ENCODE measurements around the gene FSD2. TPM values are rescaled to one million over a fixed set of nuclear protein-coding genes. Genes with fewer than 3 reads are reported as not detected.
A peak's percentile ranks its signal among the peaks of the same experiment; 100 is the strongest.
"Not testable (repeated sequence)": the region's sequence is repeated elsewhere in the genome, so short reads cannot be mapped to it uniquely, and the experiment has no call there.

FSD2 gene
- total RNA-seq, 1 experiment from 2014 or later = 0.03 TPM

- Histone ChIP-seq H3K36me3 (replicated peaks; ENCODE audit: control insufficient read depth, insufficient read depth, low read length) (peaks cover 5% of the 10 kb centered on the region), H3K27me3 (ENCODE audit: control insufficient read depth, insufficient read depth, low read length) (no peaks in the 10 kb centered on the region), H3K4me3 (ENCODE audit: insufficient read depth, low read depth, low read length) (no peak overlapping the region)
- no peak for DNase-seq
Observed at GRCh38 chr15:82838096-82838735, 32.3 kb upstream of the FSD2 start.

- DNase-seq = no peak
- Histone ChIP-seq H3K36me3 (replicated peaks; ENCODE audit: control insufficient read depth, insufficient read depth, low read length) (peaks cover 13% of the 10 kb centered on the region), H3K27me3 (ENCODE audit: control insufficient read depth, insufficient read depth, low read length) (no peaks in the 10 kb centered on the region), H3K4me3 (ENCODE audit: insufficient read depth, low read depth, low read length) (no peak overlapping the region)
Observed at GRCh38 chr15:82835391-82835917, 29.6 kb upstream of the FSD2 start.

GRCh38 chr15:82833362-82833682 is 27.5 kb upstream of the FSD2 start:
- peaks cover 15% of the 10 kb centered on the region for H3K36me3 ChIP-seq (replicated peaks; ENCODE audit: control insufficient read depth, insufficient read depth, low read length)
- no peaks in the 10 kb centered on the region for H3K27me3 ChIP-seq (ENCODE audit: control insufficient read depth, insufficient read depth, low read length)
- no peak overlapping the region for H3K4me3 ChIP-seq (ENCODE audit: insufficient read depth, low read depth, low read length)
- DNase-seq = peak; percentile 4

GRCh38 chr15:82832601-82833361 is 26.9 kb upstream of the FSD2 start:
- Histone ChIP-seq H3K36me3 (replicated peaks; ENCODE audit: control insufficient read depth, insufficient read depth, low read length) (peaks cover 16% of the 10 kb centered on the region), H3K4me3 (ENCODE audit: insufficient read depth, low read depth, low read length) (no peak overlapping the region), H3K27me3 (ENCODE audit: control insufficient read depth, insufficient read depth, low read length) (no peaks in the 10 kb centered on the region)
- DNase-seq = peak; percentile 33

GRCh38 chr15:82831894-82832600 is 26.2 kb upstream of the FSD2 start:
- Histone ChIP-seq H3K4me3 (ENCODE audit: insufficient read depth, low read depth, low read length) (no peak overlapping the region), H3K27me3 (ENCODE audit: control insufficient read depth, insufficient read depth, low read length) (no peaks in the 10 kb centered on the region), H3K36me3 (replicated peaks; ENCODE audit: control insufficient read depth, insufficient read depth, low read length) (peaks cover 16% of the 10 kb centered on the region)
- DNase-seq = peak; percentile 8

GRCh38 chr15:82830427-82831173 is 24.7 kb upstream of the FSD2 start:
- no peaks in the 10 kb centered on the region for H3K27me3 ChIP-seq (ENCODE audit: control insufficient read depth, insufficient read depth, low read length)
- H3K36me3 ChIP-seq (replicated peaks; ENCODE audit: control insufficient read depth, insufficient read depth, low read length) = peaks cover 16% of the 10 kb centered on the region
- DNase-seq = peak; percentile 21
- H3K4me3 ChIP-seq (ENCODE audit: insufficient read depth, low read depth, low read length) = no peak overlapping the region

- H3K27me3 ChIP-seq (ENCODE audit: control insufficient read depth, insufficient read depth, low read length) = no peaks in the 10 kb centered on the region
- DNase-seq = peak; percentile 4
- H3K4me3 ChIP-seq (ENCODE audit: insufficient read depth, low read depth, low read length) = no peak overlapping the region
- peaks cover 14% of the 10 kb centered on the region for H3K36me3 ChIP-seq (replicated peaks; ENCODE audit: control insufficient read depth, insufficient read depth, low read length)
Observed at GRCh38 chr15:82829234-82829633, 23.4 kb upstream of the FSD2 start.

- H3K36me3 ChIP-seq (replicated peaks; ENCODE audit: control insufficient read depth, insufficient read depth, low read length) = peaks cover 11% of the 10 kb centered on the region
- H3K4me3 ChIP-seq (ENCODE audit: insufficient read depth, low read depth, low read length) = no peak overlapping the region
- H3K27me3 ChIP-seq (ENCODE audit: control insufficient read depth, insufficient read depth, low read length) = no peaks in the 10 kb centered on the region
- DNase-seq = no peak
Observed at GRCh38 chr15:82828075-82828474, 22.2 kb upstream of the FSD2 start.

GRCh38 chr15:82823049-82823448 is 17.2 kb upstream of the FSD2 start:
- Histone ChIP-seq H3K4me3 (ENCODE audit: insufficient read depth, low read depth, low read length) (no peak overlapping the region), H3K36me3 (replicated peaks; ENCODE audit: control insufficient read depth, insufficient read depth, low read length) (peaks cover 4% of the 10 kb centered on the region), H3K27me3 (ENCODE audit: control insufficient read depth, insufficient read depth, low read length) (no peaks in the 10 kb centered on the region)
- no peak for DNase-seq

GRCh38 chr15:82821851-82822250 is 16.0 kb upstream of the FSD2 start:
- DNase-seq; H3K4me3 ChIP-seq (ENCODE audit: insufficient read depth, low read depth, low read length); H3K36me3 ChIP-seq (replicated peaks; ENCODE audit: control insufficient read depth, insufficient read depth, low read length); H3K27me3 ChIP-seq (ENCODE audit: control insufficient read depth, insufficient read depth, low read length): not testable (repeated sequence)

GRCh38 chr15:82821396-82821795 is 15.5 kb upstream of the FSD2 start:
- not testable (repeated sequence) for DNase-seq; H3K4me3 ChIP-seq (ENCODE audit: insufficient read depth, low read depth, low read length); H3K27me3 ChIP-seq (ENCODE audit: control insufficient read depth, insufficient read depth, low read length); H3K36me3 ChIP-seq (replicated peaks; ENCODE audit: control insufficient read depth, insufficient read depth, low read length)

- Histone ChIP-seq H3K36me3 (replicated peaks; ENCODE audit: control insufficient read depth, insufficient read depth, low read length) (peaks cover 4% of the 10 kb centered on the region), H3K27me3 (ENCODE audit: control insufficient read depth, insufficient read depth, low read length) (no peaks in the 10 kb centered on the region), H3K4me3 (ENCODE audit: insufficient read depth, low read depth, low read length) (no peak overlapping the region)
- DNase-seq = no peak
Observed at GRCh38 chr15:82820128-82820527, 14.3 kb upstream of the FSD2 start.

- DNase-seq = no peak
- Histone ChIP-seq H3K27me3 (ENCODE audit: control insufficient read depth, insufficient read depth, low read length) (no peaks in the 10 kb centered on the region), H3K36me3 (replicated peaks; ENCODE audit: control insufficient read depth, insufficient read depth, low read length) (no peaks in the 10 kb centered on the region; the same call in 1 of the 2 replicates), H3K4me3 (ENCODE audit: insufficient read depth, low read depth, low read length) (no peak overlapping the region)
Observed at GRCh38 chr15:82812994-82813393, 7.1 kb upstream of the FSD2 start.

- no peak for DNase-seq
- no peaks in the 10 kb centered on the region for H3K27me3 ChIP-seq (ENCODE audit: control insufficient read depth, insufficient read depth, low read length)
- H3K4me3 ChIP-seq (ENCODE audit: insufficient read depth, low read depth, low read length) = peak overlapping the region; percentile 90
- H3K36me3 ChIP-seq (replicated peaks; ENCODE audit: control insufficient read depth, insufficient read depth, low read length) = no peaks in the 10 kb centered on the region; the same call in 1 of the 2 replicates
Observed at GRCh38 chr15:82810890-82811426, 5.1 kb upstream of the FSD2 start.
